HG03064 (cell line): Measurements from ENCODE around the gene THUMPD1.
"Not testable (repeated sequence)": the region's sequence is repeated elsewhere in the genome, so short reads cannot be mapped to it uniquely, and the experiment has no call there.

Experiments used
- ATAC-seq: cut with Tn5 transposase; IDR thresholded peaks from one replicate; pipeline ENCODE4 v1.9.1; 2021; ENCODE audit warnings: low read depth; ENCODE audit not compliant: unreplicated experiment

THUMPD1 gene

GRCh38 chr16:20750558-20750957 lies 8.9 kb upstream of the THUMPD1 start:
- no peak for ATAC-seq

DNA sequence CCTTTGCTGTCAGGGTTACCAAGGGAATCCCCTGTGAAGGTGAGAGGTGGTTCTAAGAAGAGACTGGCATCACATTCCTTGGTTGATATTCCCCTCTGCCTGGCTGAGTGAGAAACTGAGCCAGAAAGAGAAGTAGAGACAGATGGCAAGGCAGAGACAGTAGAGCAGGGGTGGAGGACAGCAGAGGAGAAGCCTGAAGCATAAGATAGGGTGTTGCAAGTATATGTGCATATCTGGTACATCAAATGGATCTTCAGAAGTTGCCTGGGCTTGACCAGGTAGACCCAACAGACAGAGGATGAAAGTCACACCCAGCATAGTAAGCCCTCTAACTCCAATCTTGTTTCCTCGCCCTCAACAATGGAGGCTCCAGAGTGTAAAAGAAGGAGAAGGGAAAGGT lies 7.9 kb upstream of the THUMPD1 start:
- no peak for ATAC-seq

DNA sequence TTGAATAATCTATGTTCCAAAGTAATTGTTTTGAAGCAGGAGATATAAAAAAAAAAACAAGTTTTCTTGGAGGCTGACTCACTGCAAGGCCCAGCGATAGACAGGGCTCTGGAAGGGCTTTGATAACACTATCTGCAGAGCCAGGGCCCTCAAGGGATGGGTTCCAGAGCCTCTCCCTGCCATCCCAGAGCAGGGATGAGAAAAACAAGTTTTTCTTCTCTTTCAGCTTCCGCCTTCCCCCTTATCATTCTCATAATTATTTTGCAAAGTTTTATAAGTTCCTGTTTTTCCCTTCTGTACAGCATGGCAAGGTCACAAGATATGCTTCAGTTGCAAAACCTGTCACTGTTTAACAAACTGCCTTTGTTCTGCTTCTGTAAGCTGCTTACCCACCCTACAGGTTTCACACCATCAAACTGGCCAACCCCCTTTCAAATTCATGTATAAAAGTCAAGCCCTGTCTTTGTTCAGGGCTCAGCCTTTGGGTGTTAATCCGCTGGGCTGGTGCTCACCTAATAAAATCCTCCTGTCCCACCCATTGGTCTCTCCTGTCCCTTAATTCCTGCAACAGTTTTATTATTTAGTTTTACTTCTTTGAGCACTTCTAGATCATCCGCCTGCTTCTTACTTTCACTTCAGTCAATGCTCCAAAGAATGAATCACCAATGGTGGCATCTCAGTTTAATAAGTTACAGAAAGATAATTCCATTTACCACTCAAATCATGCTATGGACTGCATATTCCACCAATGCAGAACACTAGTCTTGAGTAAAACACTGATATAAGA lies 5.6 kb upstream of the THUMPD1 start:
- ATAC-seq: no peak

DNA sequence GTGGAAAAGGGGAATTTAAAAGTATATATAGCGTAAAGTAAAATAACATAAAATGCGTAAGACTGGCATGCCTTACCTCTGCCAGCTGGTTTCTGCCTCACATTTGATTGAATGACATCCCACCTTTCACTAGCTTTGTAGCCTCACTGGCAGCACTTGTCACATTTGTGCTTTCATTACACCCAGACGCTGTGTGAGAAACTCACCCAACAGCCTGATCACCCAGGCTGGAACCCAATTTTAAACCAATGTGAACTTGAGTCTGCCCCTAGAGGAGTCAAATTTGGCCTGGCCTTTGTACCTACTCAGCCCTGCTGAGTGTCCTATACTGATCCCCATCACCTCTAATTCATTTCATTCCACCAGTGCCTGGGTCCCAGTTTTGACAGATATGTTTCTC lies 4.8 kb upstream of the THUMPD1 start:
- ATAC-seq: no peak

DNA sequence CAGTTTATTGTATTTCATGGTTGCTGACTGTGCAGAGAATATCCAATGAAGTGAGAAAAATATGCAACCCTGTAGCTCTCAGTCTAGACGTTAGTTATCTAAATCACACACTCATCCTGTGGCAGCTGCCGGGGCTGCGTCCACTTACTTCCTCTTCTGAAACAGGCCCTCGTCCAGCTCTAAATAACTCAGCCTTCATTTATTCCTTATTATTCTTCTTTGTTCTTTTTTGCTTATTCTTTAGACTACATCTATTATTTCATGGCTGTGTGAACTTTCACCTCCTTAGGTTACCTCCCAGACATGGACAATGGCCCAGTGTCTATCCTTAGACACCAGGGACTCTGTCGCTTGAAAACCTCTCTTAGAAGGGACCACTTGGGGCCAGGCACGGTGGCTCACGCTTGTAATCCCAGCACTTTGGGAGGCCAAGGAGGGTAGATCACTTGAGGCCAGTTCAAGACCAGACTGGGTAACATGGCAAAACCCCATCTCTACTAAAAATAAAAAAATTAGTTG lies 3.4 kb upstream of the THUMPD1 start:
- no peak for ATAC-seq

- no peak for ATAC-seq
Observed at GRCh38 chr16:20743591-20743990, 2.0 kb upstream of the THUMPD1 start.

GRCh38 chr16:20740901-20741521 lies 607 bp downstream of the THUMPD1 start:
- peak; percentile 85 for ATAC-seq

- ATAC-seq: no peak
Observed at GRCh38 chr16:20740007-20740883, 1.4 kb downstream of the THUMPD1 start.

DNA sequence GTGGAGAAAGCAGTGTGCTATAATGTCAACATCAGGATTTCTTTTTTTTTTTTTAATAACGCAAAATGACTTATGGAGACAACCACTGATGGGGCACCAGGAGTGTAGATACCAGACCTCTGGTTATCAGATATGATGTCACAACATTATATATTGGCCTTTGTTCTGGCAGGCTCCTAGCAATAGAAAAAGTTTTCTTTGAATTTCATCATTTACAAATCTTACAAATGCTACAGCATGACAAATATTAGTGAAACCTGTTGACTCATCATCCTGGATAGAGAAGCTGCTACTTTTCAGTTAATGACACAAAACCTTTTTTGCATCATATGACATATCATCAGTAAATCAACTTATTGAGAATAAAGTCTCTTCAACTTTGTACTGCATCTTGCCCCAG lies 6.1 kb downstream of the THUMPD1 start:
- ATAC-seq: no peak

- no peak for ATAC-seq
Observed at GRCh38 chr16:20734782-20735181, 6.8 kb downstream of the THUMPD1 start.

- ATAC-seq: no peak
Observed at GRCh38 chr16:20734056-20734455, 7.6 kb downstream of the THUMPD1 start.

DNA sequence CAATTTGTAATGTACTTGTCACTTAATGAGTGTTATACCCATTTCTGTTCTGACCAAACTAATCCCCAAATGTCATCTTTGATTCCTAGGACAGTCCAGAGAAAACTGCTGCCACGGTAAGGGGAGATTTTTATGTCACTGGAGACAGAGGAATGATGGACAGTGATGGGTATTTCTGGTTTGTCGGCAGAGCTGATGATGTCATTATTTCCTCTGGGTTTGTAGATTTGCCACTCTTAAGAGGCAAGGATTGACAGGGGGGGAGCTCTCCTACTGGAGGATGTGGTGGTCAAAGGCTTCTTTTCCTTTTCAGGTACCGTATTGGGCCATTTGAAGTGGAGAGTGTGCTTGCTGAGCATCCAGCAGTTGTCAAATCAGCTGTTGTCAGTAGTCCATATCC lies 12.5 kb downstream of the THUMPD1 start:
- ATAC-seq: no peak

DNA sequence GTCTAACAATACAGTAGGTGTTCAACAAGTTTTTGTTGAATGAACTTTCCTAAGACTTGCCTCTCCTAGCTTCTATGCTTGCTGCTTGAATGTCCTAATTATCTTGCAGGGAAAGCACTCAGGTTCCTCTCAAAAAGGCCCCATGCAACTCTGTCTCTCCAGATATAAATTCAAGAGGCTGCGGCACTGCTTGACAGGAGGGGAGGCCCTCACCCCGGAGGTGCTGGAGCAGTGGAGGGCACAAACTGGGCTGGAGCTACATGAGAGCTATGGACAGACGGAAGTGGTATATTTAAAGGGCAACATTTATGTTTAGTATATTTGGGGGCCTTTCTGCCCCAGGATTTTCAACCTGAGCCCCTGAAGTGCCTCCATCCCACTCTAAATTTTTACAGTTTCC lies 14.4 kb downstream of the THUMPD1 start:
- ATAC-seq: no peak

- ATAC-seq: no peak
Observed at GRCh38 chr16:20726661-20727060, 15.0 kb downstream of the THUMPD1 start.

DNA sequence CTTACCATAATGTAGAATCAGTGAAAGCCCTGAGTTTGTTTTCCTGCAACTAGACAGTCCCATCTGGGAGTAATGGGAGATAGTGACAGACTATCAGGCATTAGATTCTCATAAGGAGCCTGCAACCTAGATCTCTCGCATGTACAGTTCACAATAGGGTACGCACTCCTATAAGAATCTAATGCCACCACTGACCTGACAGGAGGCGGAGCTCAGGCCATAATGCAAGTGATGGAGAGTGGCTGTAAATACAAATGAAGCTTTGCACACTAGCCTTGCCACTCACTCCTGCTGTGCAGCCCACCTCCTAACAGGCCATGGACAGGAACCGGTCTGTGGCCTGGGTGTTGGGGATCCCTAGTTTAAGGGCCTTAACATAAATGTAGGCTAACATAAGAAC lies 21.4 kb downstream of the THUMPD1 start:
- no peak for ATAC-seq

DNA sequence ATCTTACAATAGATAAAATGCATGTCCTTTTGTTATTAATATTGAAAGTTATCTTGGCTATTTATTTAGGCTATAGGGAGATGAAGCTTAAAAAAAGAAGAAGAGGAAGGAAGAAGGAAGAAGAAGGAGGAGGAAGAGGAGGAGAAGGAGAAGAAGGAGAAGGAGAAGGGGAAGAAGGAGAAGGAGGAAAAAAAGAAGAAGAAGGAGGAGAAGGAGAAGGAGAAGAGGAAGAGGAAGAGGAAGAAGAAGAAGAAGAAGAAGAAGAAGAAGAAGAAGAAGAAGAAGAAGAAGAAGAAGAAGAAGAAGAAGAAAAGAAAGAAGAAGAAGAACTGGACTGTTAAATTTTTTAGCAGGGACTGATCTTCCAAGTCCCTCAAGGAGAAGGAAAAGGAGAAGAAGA lies 23.9 kb downstream of the THUMPD1 start:
- not testable (repeated sequence) for ATAC-seq

- no peak for ATAC-seq
Observed at GRCh38 chr16:20711277-20711911, 30.2 kb downstream of the THUMPD1 start.

GRCh38 chr16:20708129-20708528 lies 33.5 kb downstream of the THUMPD1 start:
- not testable (repeated sequence) for ATAC-seq

DNA sequence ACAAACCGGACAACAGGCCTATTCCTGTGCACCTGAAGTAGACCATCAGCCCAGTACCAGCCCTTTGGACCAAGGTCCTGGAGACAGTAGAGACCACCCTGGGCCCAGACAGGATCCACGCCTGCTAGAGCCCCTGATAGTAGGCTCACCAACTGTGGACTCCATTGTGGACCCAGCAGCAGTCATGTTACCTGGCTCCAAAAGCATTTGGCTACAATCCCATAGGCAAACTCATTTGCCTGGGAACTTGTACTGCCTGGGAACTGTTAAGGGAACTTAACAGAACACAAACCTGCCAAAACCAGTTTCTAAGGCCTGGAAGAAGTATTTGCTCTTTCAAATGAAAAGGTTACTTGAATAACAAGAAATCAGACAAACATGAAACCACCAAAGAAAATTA lies 34.2 kb downstream of the THUMPD1 start:
- ATAC-seq: no peak

- ATAC-seq: not testable (repeated sequence)
Observed at GRCh38 chr16:20705972-20706371, 35.6 kb downstream of the THUMPD1 start.

- no peak for ATAC-seq
Observed at GRCh38 chr16:20704281-20704680, 37.3 kb downstream of the THUMPD1 start.
